HepG2 (cell line): ENCODE data around the gene TKTL1. TPM values are rescaled to one million over a fixed set of nuclear protein-coding genes. Genes with fewer than 3 reads are reported as not detected.

Experiments used
- ELF3 ChIP-seq: IDR thresholded peaks from 2 replicates; pipeline ENCODE4 v1.6.1; 2016; ENCODE audit warnings: missing genetic modification reagents, missing compliant biosample characterization
- ETV5 ChIP-seq: IDR thresholded peaks from 2 replicates; pipeline ENCODE4 v1.6.1; 2018; ENCODE audit warnings: missing biosample characterization, missing genetic modification reagents, inconsistent platforms, borderline replicate concordance
- HNRNPLL ChIP-seq: fragments of 200-400 bp; formaldehyde crosslinking; IDR thresholded peaks from 2 replicates; pipeline ENCODE4 v1.6.1; 2017; ENCODE audit warnings: mild to moderate bottlenecking, low read depth, low read length; ENCODE audit not compliant: poor library complexity, severe bottlenecking
- JUNB ChIP-seq: sonication (generic); formaldehyde crosslinking; IDR thresholded peaks from 2 replicates; pipeline ENCODE4 v1.8.0; 2022; ENCODE audit warnings: missing genetic modification reagents, mild to moderate bottlenecking, borderline replicate concordance
- NFKB2 ChIP-seq: sonication (generic); formaldehyde crosslinking; IDR thresholded peaks from 2 replicates; pipeline ENCODE4 v1.4.0; 2020; ENCODE audit warnings: missing genetic modification reagents, borderline replicate concordance
- PAX8 ChIP-seq: sonication (generic); formaldehyde crosslinking; IDR thresholded peaks from 2 replicates; pipeline ENCODE4 v1.8.0; 2022; ENCODE audit warnings: mild to moderate bottlenecking, missing genetic modification reagents, borderline replicate concordance
- PRDM10 ChIP-seq: sonication (generic); formaldehyde crosslinking; IDR thresholded peaks from 2 replicates; pipeline ENCODE4 v1.4.0; 2020; ENCODE audit warnings: low read depth, missing genetic modification reagents
- ZFP36L1 ChIP-seq: sonication (generic); formaldehyde crosslinking; IDR thresholded peaks from 2 replicates; pipeline ENCODE4 v1.8.0; 2022; ENCODE audit warnings: mild to moderate bottlenecking, missing genetic modification reagents, moderate library complexity
- ZNF256 ChIP-seq: sonication (generic); formaldehyde crosslinking; conservative IDR thresholded peaks from 2 replicates; pipeline ENCODE4 v1.4.0; 2020; ENCODE audit warnings: missing genetic modification reagents
- ZNF263 ChIP-seq: sonication (generic); formaldehyde crosslinking; IDR thresholded peaks from 2 replicates; pipeline ENCODE4 v1.4.0; 2020; ENCODE audit warnings: missing genetic modification reagents
- ZNF431 ChIP-seq: sonication (generic); formaldehyde crosslinking; IDR thresholded peaks from 2 replicates; pipeline ENCODE4 v1.9.0; 2022; ENCODE audit warnings: missing genetic modification reagents, low read depth, mild to moderate bottlenecking, borderline replicate concordance
- ZNF496 ChIP-seq: sonication (generic); formaldehyde crosslinking; IDR thresholded peaks from 2 replicates; pipeline ENCODE4 v1.8.1; 2023; ENCODE audit warnings: mild to moderate bottlenecking, moderate library complexity, missing genetic modification reagents; ENCODE audit not compliant: insufficient replicate concordance
- ZNF570 ChIP-seq: sonication (generic); formaldehyde crosslinking; IDR thresholded peaks from 2 replicates; pipeline ENCODE4 v1.4.0; 2020; ENCODE audit warnings: mild to moderate bottlenecking, missing genetic modification reagents, borderline replicate concordance
- ZNF670 ChIP-seq: sonication (generic); formaldehyde crosslinking; IDR thresholded peaks from 2 replicates; pipeline ENCODE4 v1.8.0; 2022; ENCODE audit warnings: mild to moderate bottlenecking, missing genetic modification reagents, borderline replicate concordance
- polyA plus RNA-seq, 8 experiments: library from polyadenylated mRNA; depleted of rRNA in 3 of 8; stranded (reverse) in 7 of 8; unstranded in 1 of 8; fragments of >200 nt; fragmentation: Illumina TruSeq in 4 of 8; extraction: Trizol in 4 of 8; gene quantifications; 2 replicates each; pipeline versions ENCODE4 v1.2.1 to v1.2.3, GENCODE V29; 2011 to 2016; ENCODE audit warnings: low read depth in 4 of 8, missing spikeins in 1 of 8, mixed read lengths in 1 of 8; ENCODE audit not compliant: insufficient read depth in 1 of 8
- total RNA-seq, 5 experiments: library from RNA; depleted of rRNA; stranded (reverse); fragments of >200 nt; fragmentation: Illumina TruSeq; extraction: Trizol; gene quantifications; 2 replicates each; pipeline ENCODE4 v1.2.3, GENCODE V29; 2016; ENCODE audit warnings: low read depth in 1 of 5
- TF ChIP-seq, protein P1 (sequence below): IDR thresholded peaks from 2 replicates; pipeline ENCODE4 v1.6.1; 2016; ENCODE audit warnings: missing compliant biosample characterization, missing genetic modification reagents, borderline replicate concordance
- TF ChIP-seq, protein P2 (sequence below): sonication (generic); formaldehyde crosslinking; IDR thresholded peaks from 2 replicates; pipeline ENCODE4 v1.8.1; 2023; ENCODE audit warnings: mild to moderate bottlenecking, missing genetic modification reagents, borderline replicate concordance
- TF ChIP-seq, protein P3 (sequence below): sonication (generic); formaldehyde crosslinking; IDR thresholded peaks from 2 replicates; pipeline ENCODE4 v1.5.1; 2020; ENCODE audit warnings: mild to moderate bottlenecking, missing genetic modification reagents, moderate library complexity

Gene TKTL1
- total and polyA plus RNA-seq, 2 of the 13 experiments (the other 11 are each of a cell fraction or from before 2014, with no cell fraction given), result not detected

- no peak for TF ChIP-seq ZNF263
- TF ChIP-seq ZNF670 (CRISPR knock-in tag), result 0 out of 2 replicates have a peak, but pooled peaks have one; percentile 11
- TF ChIP-seq ZNF256, result no peak
- TF ChIP-seq ETV5 (CRISPR knock-in tag), result no peak
- TF ChIP-seq, protein P1, sequence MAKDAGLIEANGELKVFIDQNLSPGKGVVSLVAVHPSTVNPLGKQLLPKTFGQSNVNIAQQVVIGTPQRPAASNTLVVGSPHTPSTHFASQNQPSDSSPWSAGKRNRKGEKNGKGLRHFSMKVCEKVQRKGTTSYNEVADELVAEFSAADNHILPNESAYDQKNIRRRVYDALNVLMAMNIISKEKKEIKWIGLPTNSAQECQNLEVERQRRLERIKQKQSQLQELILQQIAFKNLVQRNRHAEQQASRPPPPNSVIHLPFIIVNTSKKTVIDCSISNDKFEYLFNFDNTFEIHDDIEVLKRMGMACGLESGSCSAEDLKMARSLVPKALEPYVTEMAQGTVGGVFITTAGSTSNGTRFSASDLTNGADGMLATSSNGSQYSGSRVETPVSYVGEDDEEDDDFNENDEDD (CRISPR knock-in tag), result peak; percentile 52; the same call in 1 of the 2 replicates
- TF ChIP-seq, protein P2, sequence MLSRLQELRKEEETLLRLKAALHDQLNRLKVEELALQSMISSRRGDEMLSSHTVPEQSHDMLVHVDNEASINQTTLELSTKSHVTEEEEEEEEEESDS, result no peak
- no peak for TF ChIP-seq ZFP36L1 (CRISPR knock-in tag)
- TF ChIP-seq ELF3 (CRISPR knock-in tag), result no peak
- TF ChIP-seq HNRNPLL, result peak; percentile 95
- TF ChIP-seq ZNF570 (CRISPR knock-in tag), result no peak
- TF ChIP-seq PRDM10 (CRISPR knock-in tag), result no peak
- TF ChIP-seq, protein P3, sequence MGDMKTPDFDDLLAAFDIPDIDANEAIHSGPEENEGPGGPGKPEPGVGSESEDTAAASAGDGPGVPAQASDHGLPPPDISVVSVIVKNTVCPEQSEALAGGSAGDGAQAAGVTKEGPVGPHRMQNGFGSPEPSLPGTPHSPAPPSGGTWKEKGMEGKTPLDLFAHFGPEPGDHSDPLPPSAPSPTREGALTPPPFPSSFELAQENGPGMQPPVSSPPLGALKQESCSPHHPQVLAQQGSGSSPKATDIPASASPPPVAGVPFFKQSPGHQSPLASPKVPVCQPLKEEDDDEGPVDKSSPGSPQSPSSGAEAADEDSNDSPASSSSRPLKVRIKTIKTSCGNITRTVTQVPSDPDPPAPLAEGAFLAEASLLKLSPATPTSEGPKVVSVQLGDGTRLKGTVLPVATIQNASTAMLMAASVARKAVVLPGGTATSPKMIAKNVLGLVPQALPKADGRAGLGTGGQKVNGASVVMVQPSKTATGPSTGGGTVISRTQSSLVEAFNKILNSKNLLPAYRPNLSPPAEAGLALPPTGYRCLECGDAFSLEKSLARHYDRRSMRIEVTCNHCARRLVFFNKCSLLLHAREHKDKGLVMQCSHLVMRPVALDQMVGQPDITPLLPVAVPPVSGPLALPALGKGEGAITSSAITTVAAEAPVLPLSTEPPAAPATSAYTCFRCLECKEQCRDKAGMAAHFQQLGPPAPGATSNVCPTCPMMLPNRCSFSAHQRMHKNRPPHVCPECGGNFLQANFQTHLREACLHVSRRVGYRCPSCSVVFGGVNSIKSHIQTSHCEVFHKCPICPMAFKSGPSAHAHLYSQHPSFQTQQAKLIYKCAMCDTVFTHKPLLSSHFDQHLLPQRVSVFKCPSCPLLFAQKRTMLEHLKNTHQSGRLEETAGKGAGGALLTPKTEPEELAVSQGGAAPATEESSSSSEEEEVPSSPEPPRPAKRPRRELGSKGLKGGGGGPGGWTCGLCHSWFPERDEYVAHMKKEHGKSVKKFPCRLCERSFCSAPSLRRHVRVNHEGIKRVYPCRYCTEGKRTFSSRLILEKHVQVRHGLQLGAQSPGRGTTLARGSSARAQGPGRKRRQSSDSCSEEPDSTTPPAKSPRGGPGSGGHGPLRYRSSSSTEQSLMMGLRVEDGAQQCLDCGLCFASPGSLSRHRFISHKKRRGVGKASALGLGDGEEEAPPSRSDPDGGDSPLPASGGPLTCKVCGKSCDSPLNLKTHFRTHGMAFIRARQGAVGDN (CRISPR knock-in tag), result peak; percentile 46
- TF ChIP-seq JUNB (CRISPR knock-in tag), result no peak
- no peak for TF ChIP-seq ZNF431 (CRISPR knock-in tag)
- no peak for TF ChIP-seq PAX8 (CRISPR knock-in tag)
- peak; percentile 32; the same call in 1 of the 2 replicates for TF ChIP-seq NFKB2
- no peak for TF ChIP-seq ZNF496 (CRISPR knock-in tag)
Observed at GRCh38 chrX:154378799-154379568, 83.4 kb downstream of the TKTL1 start, which contains the start of gene EMD (continued).
